ENCODE data around the gene SH3BGRL3. TPM values are rescaled to one million over a fixed set of nuclear protein-coding genes. Genes with fewer than 3 reads are reported as not detected.
"Not testable (repeated sequence)": the region's sequence is repeated elsewhere in the genome, so short reads cannot be mapped to it uniquely, and the experiment has no call there.

SH3BGRL3 gene
- total RNA-seq, 1 donor from 2014 or later, result 412 TPM

GRCh38 chr1:26327956-26328362, 48.1 kb downstream of the SH3BGRL3 start:
- Mint-ChIP-seq H3K9me3 (ENCODE audit: unreplicated experiment) (no peaks in the 10 kb centered on the region), H3K4me1 (ENCODE audit: low read depth, unreplicated experiment) (no peaks in the 10 kb centered on the region), H3K4me3 (ENCODE audit: unreplicated experiment) (no peak overlapping the region), H3K27me3 (ENCODE audit: unreplicated experiment) (peaks cover 5% of the 10 kb centered on the region), H3K27ac (ENCODE audit: unreplicated experiment) (no peak overlapping the region), H3K36me3 (ENCODE audit: unreplicated experiment) (no peaks in the 10 kb centered on the region)
- no peak for DNase-seq
- TF ChIP-seq, protein P1, sequence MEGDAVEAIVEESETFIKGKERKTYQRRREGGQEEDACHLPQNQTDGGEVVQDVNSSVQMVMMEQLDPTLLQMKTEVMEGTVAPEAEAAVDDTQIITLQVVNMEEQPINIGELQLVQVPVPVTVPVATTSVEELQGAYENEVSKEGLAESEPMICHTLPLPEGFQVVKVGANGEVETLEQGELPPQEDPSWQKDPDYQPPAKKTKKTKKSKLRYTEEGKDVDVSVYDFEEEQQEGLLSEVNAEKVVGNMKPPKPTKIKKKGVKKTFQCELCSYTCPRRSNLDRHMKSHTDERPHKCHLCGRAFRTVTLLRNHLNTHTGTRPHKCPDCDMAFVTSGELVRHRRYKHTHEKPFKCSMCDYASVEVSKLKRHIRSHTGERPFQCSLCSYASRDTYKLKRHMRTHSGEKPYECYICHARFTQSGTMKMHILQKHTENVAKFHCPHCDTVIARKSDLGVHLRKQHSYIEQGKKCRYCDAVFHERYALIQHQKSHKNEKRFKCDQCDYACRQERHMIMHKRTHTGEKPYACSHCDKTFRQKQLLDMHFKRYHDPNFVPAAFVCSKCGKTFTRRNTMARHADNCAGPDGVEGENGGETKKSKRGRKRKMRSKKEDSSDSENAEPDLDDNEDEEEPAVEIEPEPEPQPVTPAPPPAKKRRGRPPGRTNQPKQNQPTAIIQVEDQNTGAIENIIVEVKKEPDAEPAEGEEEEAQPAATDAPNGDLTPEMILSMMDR (IDR thresholded peaks at IDR 0.05; ENCODE audit: partially characterized antibody, unreplicated experiment), result no peak

DNA sequence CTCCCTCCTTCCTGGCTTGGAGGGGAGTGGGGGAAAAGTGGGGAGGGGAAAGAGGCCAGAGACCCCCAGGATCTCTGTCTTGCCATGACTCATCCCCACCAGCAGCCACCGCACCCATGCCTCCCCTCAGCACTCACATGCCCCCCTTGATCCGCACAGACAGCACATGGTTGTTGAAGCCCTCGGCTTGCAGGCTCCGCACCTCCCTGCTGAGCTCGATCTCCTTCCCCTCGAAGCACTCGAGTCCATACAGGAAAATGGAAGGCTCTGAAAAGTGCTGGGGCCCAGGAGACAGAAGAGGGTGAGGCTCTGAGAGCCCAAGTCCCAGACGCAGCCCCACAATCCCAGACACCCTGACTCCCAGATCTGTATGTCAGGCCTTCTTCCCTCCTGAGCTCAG, 48.7 kb downstream of the SH3BGRL3 start:
- DNase-seq, result no peak
- no peaks in the 10 kb centered on the region for H3K36me3 Mint-ChIP-seq (ENCODE audit: unreplicated experiment)
- no peak overlapping the region for H3K4me3 Mint-ChIP-seq (ENCODE audit: unreplicated experiment)
- no peaks in the 10 kb centered on the region for H3K4me1 Mint-ChIP-seq (ENCODE audit: low read depth, unreplicated experiment)
- TF ChIP-seq, protein P1 (IDR thresholded peaks at IDR 0.05; ENCODE audit: partially characterized antibody, unreplicated experiment), result no peak
- H3K9me3 Mint-ChIP-seq (ENCODE audit: unreplicated experiment), result no peaks in the 10 kb centered on the region
- no peak overlapping the region for H3K27ac Mint-ChIP-seq (ENCODE audit: unreplicated experiment)
- H3K27me3 Mint-ChIP-seq (ENCODE audit: unreplicated experiment), result peaks cover 3% of the 10 kb centered on the region

- H3K27ac Mint-ChIP-seq (ENCODE audit: unreplicated experiment); H3K36me3 Mint-ChIP-seq (ENCODE audit: unreplicated experiment); H3K4me1 Mint-ChIP-seq (ENCODE audit: low read depth, unreplicated experiment); DNase-seq; H3K4me3 Mint-ChIP-seq (ENCODE audit: unreplicated experiment); H3K27me3 Mint-ChIP-seq (ENCODE audit: unreplicated experiment); H3K9me3 Mint-ChIP-seq (ENCODE audit: unreplicated experiment): not testable (repeated sequence)
Observed at GRCh38 chr1:26329380-26329779, 49.5 kb downstream of the SH3BGRL3 start.

DNA sequence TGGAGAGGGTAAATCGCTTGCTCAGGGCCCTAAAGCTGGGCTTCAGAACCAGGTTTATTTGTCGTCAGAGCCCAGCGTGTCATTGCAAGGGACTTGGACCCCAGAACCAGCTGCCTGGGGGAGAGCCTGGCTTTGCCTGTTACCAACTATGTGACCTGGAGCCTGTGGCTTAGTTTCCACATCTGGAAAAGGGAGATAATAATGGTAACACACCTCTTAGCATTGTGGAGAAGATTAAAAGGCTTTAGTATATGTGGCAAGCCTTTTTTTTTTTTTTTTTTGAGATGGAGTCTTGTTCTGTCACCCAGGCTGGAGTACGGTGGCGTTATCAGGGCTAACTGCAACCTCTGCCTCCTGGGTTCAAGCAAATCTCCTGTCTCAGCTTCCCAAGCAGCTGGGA, 50.4 kb downstream of the SH3BGRL3 start:
- H3K36me3 Mint-ChIP-seq (ENCODE audit: unreplicated experiment), result no peaks in the 10 kb centered on the region
- DNase-seq, result no peak
- no peaks in the 10 kb centered on the region for H3K4me1 Mint-ChIP-seq (ENCODE audit: low read depth, unreplicated experiment)
- H3K27ac Mint-ChIP-seq (ENCODE audit: unreplicated experiment), result no peak overlapping the region
- peaks cover 1% of the 10 kb centered on the region for H3K27me3 Mint-ChIP-seq (ENCODE audit: unreplicated experiment)
- no peaks in the 10 kb centered on the region for H3K9me3 Mint-ChIP-seq (ENCODE audit: unreplicated experiment)
- TF ChIP-seq, protein P1 (IDR thresholded peaks at IDR 0.05; ENCODE audit: partially characterized antibody, unreplicated experiment), result no peak
- no peak overlapping the region for H3K4me3 Mint-ChIP-seq (ENCODE audit: unreplicated experiment)

Other genes with a start within 250 kb of the SH3BGRL3 start
- gene SLC30A2, start 234.0 kb upstream of the SH3BGRL3 start, total RNA-seq (ENCODE audit: unreplicated experiment), result not detected
- gene TRIM63, start 212.5 kb upstream of the SH3BGRL3 start, total RNA-seq (ENCODE audit: unreplicated experiment), result not detected
- gene PDIK1L, start 168.3 kb upstream of the SH3BGRL3 start, total RNA-seq (ENCODE audit: unreplicated experiment), result 7.2 TPM
- gene FAM110D, start 121.0 kb upstream of the SH3BGRL3 start, total RNA-seq (ENCODE audit: unreplicated experiment), result 0.25 TPM
- gene C1orf232, start 111.1 kb upstream of the SH3BGRL3 start, total RNA-seq (ENCODE audit: unreplicated experiment), result not detected
- gene ZNF593, start 110.2 kb upstream of the SH3BGRL3 start, total RNA-seq (ENCODE audit: unreplicated experiment), result 35.9 TPM
- 4.2 TPM for gene ZNF593OS, start 108.3 kb upstream of the SH3BGRL3 start, total RNA-seq (ENCODE audit: unreplicated experiment)
- gene CNKSR1, start 102.6 kb upstream of the SH3BGRL3 start, total RNA-seq (ENCODE audit: unreplicated experiment), result 9.9 TPM
- not detected for gene CATSPER4, start 89.5 kb upstream of the SH3BGRL3 start, total RNA-seq (ENCODE audit: unreplicated experiment)
- 28.2 TPM for gene CEP85, start 45.9 kb upstream of the SH3BGRL3 start, total RNA-seq (ENCODE audit: unreplicated experiment)
- gene UBXN11, start 26.6 kb downstream of the SH3BGRL3 start, total RNA-seq (ENCODE audit: unreplicated experiment), result 11.4 TPM
- 2.8 TPM for gene CD52, start 37.9 kb downstream of the SH3BGRL3 start, total RNA-seq (ENCODE audit: unreplicated experiment)
- gene CRYBG2, start 74.0 kb downstream of the SH3BGRL3 start, total RNA-seq (ENCODE audit: unreplicated experiment), result 2.2 TPM
- not detected for gene ZNF683, start 92.7 kb downstream of the SH3BGRL3 start, total RNA-seq (ENCODE audit: unreplicated experiment)
- gene LIN28A, start 130.7 kb downstream of the SH3BGRL3 start, total RNA-seq (ENCODE audit: unreplicated experiment), result 97.3 TPM
- gene DHDDS, start 152.2 kb downstream of the SH3BGRL3 start, total RNA-seq (ENCODE audit: unreplicated experiment), result 64.6 TPM
- 187 TPM for gene HMGN2, start 192.4 kb downstream of the SH3BGRL3 start, total RNA-seq (ENCODE audit: unreplicated experiment)
- 10.8 TPM for gene RPS6KA1, start 249.7 kb downstream of the SH3BGRL3 start, total RNA-seq (ENCODE audit: unreplicated experiment)

Data from glutamatergic neuron (in vitro differentiated cells).